GM11168 (cell line): ENCODE results near the gene CFAP47.
"Not testable (repeated sequence)": the region's sequence is repeated elsewhere in the genome, so short reads cannot be mapped to it uniquely, and the experiment has no call there.

Experiments used
- in situ Hi-C: fragments of 300-500 bp; cut with MboI; formaldehyde crosslinking; loops from one replicate; pipeline ENCODE4 v1.12.0; 2022; ENCODE audit warnings: low sequenced_read_pairs; ENCODE audit not compliant: unreplicated experiment

The CFAP47 gene

GRCh38 chrX:35919536-35920309 is at the start of gene CFAP47:
TSS of gene CFAP47 (plus strand) at chrX:35919734. CDS start at chrX:35919800, 66 bp downstream.
- in situ Hi-C loops: no loop called here

- in situ Hi-C loops: no loop called here
Observed at GRCh38 chrX:35880601-35881000, 38.9 kb upstream of the CFAP47 start.

GRCh38 chrX:35886135-35886534 is 33.4 kb upstream of the CFAP47 start:
- in situ Hi-C loops: no loop called here

GRCh38 chrX:35890699-35891098 is 28.8 kb upstream of the CFAP47 start:
- in situ Hi-C loops: no loop called here

GRCh38 chrX:35986816-35987215 is 67.3 kb downstream of the CFAP47 start:
- in situ Hi-C loops: not testable (repeated sequence)

- in situ Hi-C loops: no loop called here
Observed at GRCh38 chrX:36007207-36007606, 87.7 kb downstream of the CFAP47 start.

GRCh38 chrX:36019125-36019524 is 99.6 kb downstream of the CFAP47 start:
- in situ Hi-C loops: no loop called here

- in situ Hi-C loops: no loop called here
Observed at GRCh38 chrX:36035550-36035949, 116.0 kb downstream of the CFAP47 start.

- in situ Hi-C loops: no loop called here
Observed at GRCh38 chrX:36062778-36063177, 143.2 kb downstream of the CFAP47 start.

- in situ Hi-C loops: no loop called here
Observed at GRCh38 chrX:36071061-36071460, 151.5 kb downstream of the CFAP47 start.

- in situ Hi-C loops: not testable (repeated sequence)
Observed at GRCh38 chrX:36075009-36075408, 155.5 kb downstream of the CFAP47 start.

GRCh38 chrX:36083256-36083655 is 163.7 kb downstream of the CFAP47 start:
- in situ Hi-C loops: no loop called here

GRCh38 chrX:36087366-36087765 is 167.8 kb downstream of the CFAP47 start:
- in situ Hi-C loops: no loop called here

GRCh38 chrX:36088939-36089338 is 169.4 kb downstream of the CFAP47 start:
- in situ Hi-C loops: not testable (repeated sequence)

- in situ Hi-C loops: no loop called here
Observed at GRCh38 chrX:36102425-36102824, 182.9 kb downstream of the CFAP47 start.

GRCh38 chrX:36116222-36116621 is 196.7 kb downstream of the CFAP47 start:
- in situ Hi-C loops: no loop called here

GRCh38 chrX:36159254-36159653 is 239.7 kb downstream of the CFAP47 start:
- in situ Hi-C loops: no loop called here

- in situ Hi-C loops: no loop called here
Observed at GRCh38 chrX:36160081-36160480, 240.5 kb downstream of the CFAP47 start.

- in situ Hi-C loops: no loop called here
Observed at GRCh38 chrX:36198575-36198974, 279.0 kb downstream of the CFAP47 start.

GRCh38 chrX:36199928-36200327 is 280.4 kb downstream of the CFAP47 start:
- in situ Hi-C loops: no loop called here

GRCh38 chrX:36214924-36215323 is 295.4 kb downstream of the CFAP47 start:
- in situ Hi-C loops: no loop called here

- in situ Hi-C loops: no loop called here
Observed at GRCh38 chrX:36218801-36219200, 299.3 kb downstream of the CFAP47 start.
